ENCODE data around the gene SNX25.

Gene SNX25

GRCh38 chr4:185382754-185383153 is 173.4 kb downstream of the SNX25 start:
- H2AFZ ChIP-seq (ENCODE audit: low read depth, low read length) = no peak overlapping the region
- no peaks in the 10 kb centered on the region for H3K4me1 ChIP-seq (ENCODE audit: insufficient read depth, low read length)
- no peaks in the 10 kb centered on the region for H3K27me3 ChIP-seq (ENCODE audit: insufficient read depth, low read length)
- peaks cover 2% of the 10 kb centered on the region for H3K36me3 ChIP-seq (ENCODE audit: insufficient read depth, low read length)
- peaks cover 16% of the 10 kb centered on the region for H3K9me3 ChIP-seq (ENCODE audit: low read length)
- H3K4me3 ChIP-seq (ENCODE audit: low read length) = no peak overlapping the region

GRCh38 chr4:185383451-185383850 is 174.1 kb downstream of the SNX25 start:
- Histone ChIP-seq H3K27me3 (ENCODE audit: insufficient read depth, low read length) (no peaks in the 10 kb centered on the region), H3K36me3 (ENCODE audit: insufficient read depth, low read length) (no peaks in the 10 kb centered on the region), H3K9me3 (ENCODE audit: low read length) (peaks cover 12% of the 10 kb centered on the region), H3K4me3 (ENCODE audit: low read length) (no peak overlapping the region), H2AFZ (ENCODE audit: low read depth, low read length) (no peak overlapping the region), H3K4me1 (ENCODE audit: insufficient read depth, low read length) (no peaks in the 10 kb centered on the region)

GRCh38 chr4:185384061-185384460 is 174.7 kb downstream of the SNX25 start:
- Histone ChIP-seq H3K27me3 (ENCODE audit: insufficient read depth, low read length) (no peaks in the 10 kb centered on the region), H3K9me3 (ENCODE audit: low read length) (peaks cover 10% of the 10 kb centered on the region), H2AFZ (ENCODE audit: low read depth, low read length) (no peak overlapping the region), H3K4me3 (ENCODE audit: low read length) (no peak overlapping the region), H3K36me3 (ENCODE audit: insufficient read depth, low read length) (no peaks in the 10 kb centered on the region), H3K4me1 (ENCODE audit: insufficient read depth, low read length) (no peaks in the 10 kb centered on the region)

GRCh38 chr4:185384930-185385331 is 175.5 kb downstream of the SNX25 start:
- no peaks in the 10 kb centered on the region for H3K36me3 ChIP-seq (ENCODE audit: insufficient read depth, low read length)
- no peaks in the 10 kb centered on the region for H3K4me1 ChIP-seq (ENCODE audit: insufficient read depth, low read length)
- peaks cover 10% of the 10 kb centered on the region for H3K9me3 ChIP-seq (ENCODE audit: low read length)

GRCh38 chr4:185387957-185388356 is 178.6 kb downstream of the SNX25 start:
- H3K4me3 ChIP-seq (ENCODE audit: low read length) = no peak overlapping the region
- no peak overlapping the region for H2AFZ ChIP-seq (ENCODE audit: low read depth, low read length)
- H3K27me3 ChIP-seq (ENCODE audit: insufficient read depth, low read length) = no peaks in the 10 kb centered on the region
- no peaks in the 10 kb centered on the region for H3K36me3 ChIP-seq (ENCODE audit: insufficient read depth, low read length)
- H3K9me3 ChIP-seq (ENCODE audit: low read length) = peaks cover 6% of the 10 kb centered on the region
- no peaks in the 10 kb centered on the region for H3K4me1 ChIP-seq (ENCODE audit: insufficient read depth, low read length)

More at GRCh38 chr4:185384930-185385331, 175.5 kb downstream of the SNX25 start:
- Histone ChIP-seq H3K27me3 (ENCODE audit: insufficient read depth, low read length) (no peaks in the 10 kb centered on the region), H2AFZ (ENCODE audit: low read depth, low read length) (no peak overlapping the region), H3K4me3 (ENCODE audit: low read length) (no peak overlapping the region)

- peaks cover 4% of the 10 kb centered on the region for H3K9me3 ChIP-seq (ENCODE audit: low read length)
- H3K4me1 ChIP-seq (ENCODE audit: insufficient read depth, low read length) = peaks cover 7% of the 10 kb centered on the region
- no peaks in the 10 kb centered on the region for H3K27me3 ChIP-seq (ENCODE audit: insufficient read depth, low read length)
- no peak overlapping the region for H2AFZ ChIP-seq (ENCODE audit: low read depth, low read length)
- no peak overlapping the region for H3K4me3 ChIP-seq (ENCODE audit: low read length)
- no peaks in the 10 kb centered on the region for H3K36me3 ChIP-seq (ENCODE audit: insufficient read depth, low read length)
Measured at GRCh38 chr4:185390941-185391340, 181.5 kb downstream of the SNX25 start.

GRCh38 chr4:185392156-185392555 is 182.8 kb downstream of the SNX25 start:
- H3K9me3 ChIP-seq (ENCODE audit: low read length) = peaks cover 4% of the 10 kb centered on the region
- no peak overlapping the region for H2AFZ ChIP-seq (ENCODE audit: low read depth, low read length)
- H3K4me3 ChIP-seq (ENCODE audit: low read length) = no peak overlapping the region
- H3K27me3 ChIP-seq (ENCODE audit: insufficient read depth, low read length) = no peaks in the 10 kb centered on the region
- no peaks in the 10 kb centered on the region for H3K36me3 ChIP-seq (ENCODE audit: insufficient read depth, low read length)
- H3K4me1 ChIP-seq (ENCODE audit: insufficient read depth, low read length) = peaks cover 10% of the 10 kb centered on the region

GRCh38 chr4:185394568-185395237 is 185.3 kb downstream of the SNX25 start:
- peaks cover 4% of the 10 kb centered on the region for H3K9me3 ChIP-seq (ENCODE audit: low read length)
- H3K4me1 ChIP-seq (ENCODE audit: insufficient read depth, low read length) = peaks cover 11% of the 10 kb centered on the region
- H3K27me3 ChIP-seq (ENCODE audit: insufficient read depth, low read length) = no peaks in the 10 kb centered on the region
- no peak overlapping the region for H3K4me3 ChIP-seq (ENCODE audit: low read length)
- peak overlapping the region; percentile 99 for H2AFZ ChIP-seq (ENCODE audit: low read depth, low read length)
- H3K36me3 ChIP-seq (ENCODE audit: insufficient read depth, low read length) = peaks cover 10% of the 10 kb centered on the region

- peaks cover 11% of the 10 kb centered on the region for H3K4me1 ChIP-seq (ENCODE audit: insufficient read depth, low read length)
- H3K9me3 ChIP-seq (ENCODE audit: low read length) = peaks cover 4% of the 10 kb centered on the region
Measured at GRCh38 chr4:185395238-185395955, 186.0 kb downstream of the SNX25 start, which contains the start of gene LRP2BP. Gene LRP2BP, minus strand, starts transcription at chr4:185395924. Its CDS starts 17,738 bp downstream, at chr4:185378186.

GRCh38 chr4:185395956-185396723 is 186.7 kb downstream of the SNX25 start:
- Histone ChIP-seq H3K36me3 (ENCODE audit: insufficient read depth, low read length) (peaks cover 21% of the 10 kb centered on the region), H3K4me1 (ENCODE audit: insufficient read depth, low read length) (peaks cover 11% of the 10 kb centered on the region), H3K9me3 (ENCODE audit: low read length) (peaks cover 4% of the 10 kb centered on the region), H3K27me3 (ENCODE audit: insufficient read depth, low read length) (no peaks in the 10 kb centered on the region), H2AFZ (ENCODE audit: low read depth, low read length) (peak overlapping the region; percentile 99), H3K4me3 (ENCODE audit: low read length) (peak overlapping the region; percentile 66)

More at GRCh38 chr4:185395238-185395955, 186.0 kb downstream of the SNX25 start, which contains the start of gene LRP2BP:
- peak within 1 kb of the TSS; percentile 66 for H3K4me3 ChIP-seq (ENCODE audit: low read length)
- peaks cover 17% of the 10 kb centered on the region for H3K36me3 ChIP-seq (ENCODE audit: insufficient read depth, low read length)
- no peaks in the 10 kb centered on the region for H3K27me3 ChIP-seq (ENCODE audit: insufficient read depth, low read length)
- H2AFZ ChIP-seq (ENCODE audit: low read depth, low read length) = peak within 1 kb of the TSS; percentile 99

- Histone ChIP-seq H3K9me3 (ENCODE audit: low read length) (no peaks in the 10 kb centered on the region), H3K4me3 (ENCODE audit: low read length) (peak within 1 kb of the TSS; percentile 66), H2AFZ (ENCODE audit: low read depth, low read length) (peak within 1 kb of the TSS; percentile 99), H3K27me3 (ENCODE audit: insufficient read depth, low read length) (no peaks in the 10 kb centered on the region), H3K4me1 (ENCODE audit: insufficient read depth, low read length) (peaks cover 11% of the 10 kb centered on the region), H3K36me3 (ENCODE audit: insufficient read depth, low read length) (peaks cover 27% of the 10 kb centered on the region)
Measured at GRCh38 chr4:185396724-185397385, 187.5 kb downstream of the SNX25 start, which contains the start of gene ANKRD37. Gene ANKRD37, plus strand, starts transcription at chr4:185396841. Its CDS starts 83 bp downstream, at chr4:185396924.

- H3K9me3 ChIP-seq (ENCODE audit: low read length) = no peaks in the 10 kb centered on the region
- peaks cover 37% of the 10 kb centered on the region for H3K36me3 ChIP-seq (ENCODE audit: insufficient read depth, low read length)
- H3K27me3 ChIP-seq (ENCODE audit: insufficient read depth, low read length) = no peaks in the 10 kb centered on the region
- H3K4me3 ChIP-seq (ENCODE audit: low read length) = no peak overlapping the region
- H3K4me1 ChIP-seq (ENCODE audit: insufficient read depth, low read length) = peaks cover 11% of the 10 kb centered on the region
- no peak overlapping the region for H2AFZ ChIP-seq (ENCODE audit: low read depth, low read length)
Measured at GRCh38 chr4:185398618-185399017, 189.2 kb downstream of the SNX25 start.
